ENCODE results near the gene VEGFA.
"Not testable (repeated sequence)": the region's sequence is repeated elsewhere in the genome, so short reads cannot be mapped to it uniquely, and the experiment has no call there.

The VEGFA gene

DNA sequence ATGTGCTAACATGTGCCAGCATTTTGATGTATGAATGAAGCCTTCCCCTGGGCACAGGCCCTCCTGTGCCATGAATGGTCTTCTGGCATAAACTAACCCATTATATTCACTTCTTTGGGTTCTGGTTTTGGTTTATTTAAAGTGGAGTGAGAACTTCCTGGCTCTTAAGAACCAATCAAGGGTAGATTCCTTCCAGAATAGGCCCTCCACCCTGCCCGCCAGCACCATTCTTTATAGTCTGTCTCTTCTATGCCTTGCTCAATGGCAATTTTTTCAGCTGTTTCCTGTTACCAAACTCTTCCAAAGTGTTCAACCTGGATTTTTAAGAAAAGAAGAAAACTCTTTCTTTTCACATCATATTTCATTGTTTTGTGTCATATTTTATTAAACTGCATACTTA is 44.1 kb downstream of the VEGFA start:
- H2AFZ ChIP-seq (ENCODE audit: low read length), result no peak overlapping the region
- H4K20me1 ChIP-seq (ENCODE audit: insufficient read depth, low read length, poor library complexity, severe bottlenecking), result no peaks in the 10 kb centered on the region
- no peaks in the 10 kb centered on the region for H3K36me3 ChIP-seq (ENCODE audit: insufficient read depth, low read length)
- no peak overlapping the region for H3K4me3 ChIP-seq (ENCODE audit: low read length, poor library complexity, severe bottlenecking)
- no peaks in the 10 kb centered on the region for H3K79me2 ChIP-seq (ENCODE audit: insufficient read depth, low read length)
- TF ChIP-seq EZH2phosphoT487 (IDR thresholded peaks at IDR 0.05; ENCODE audit: borderline replicate concordance) (no peak), CTCF (conservative IDR thresholded peaks at IDR 0.05; ENCODE audit: low read length) (no peak)
- no peaks in the 10 kb centered on the region for H3F3A ChIP-seq (ENCODE audit: low read depth)
- no peaks in the 10 kb centered on the region for H3K9me2 ChIP-seq (replicated peaks; ENCODE audit: low read depth, low read length)
- H3K4me1 ChIP-seq (ENCODE audit: insufficient read depth, low read length, poor library complexity, severe bottlenecking), result peaks cover 11% of the 10 kb centered on the region
- H3K9me3 ChIP-seq (ENCODE audit: insufficient read depth, low read depth, low read length), result no peaks in the 10 kb centered on the region
- H3K9ac ChIP-seq (ENCODE audit: low read depth, low read length, poor library complexity, severe bottlenecking), result no peak overlapping the region
- no peaks in the 10 kb centered on the region for H3K27me3 ChIP-seq (ENCODE audit: insufficient read depth, low read length, poor library complexity, severe bottlenecking)
- H3K4me2 ChIP-seq (ENCODE audit: low read depth, low read length, poor library complexity, severe bottlenecking), result no peak overlapping the region

- no peaks in the 10 kb centered on the region for H3K27me3 ChIP-seq (ENCODE audit: insufficient read depth, low read length, poor library complexity, severe bottlenecking)
- H2AFZ ChIP-seq (ENCODE audit: low read length), result no peak overlapping the region
- no peaks in the 10 kb centered on the region for H3K9me3 ChIP-seq (ENCODE audit: insufficient read depth, low read depth, low read length)
- H3K9me2 ChIP-seq (replicated peaks; ENCODE audit: low read depth, low read length), result no peaks in the 10 kb centered on the region
- H3K36me3 ChIP-seq (ENCODE audit: insufficient read depth, low read length), result no peaks in the 10 kb centered on the region
- peaks cover 11% of the 10 kb centered on the region for H3K4me1 ChIP-seq (ENCODE audit: insufficient read depth, low read length, poor library complexity, severe bottlenecking)
- no peaks in the 10 kb centered on the region for H3F3A ChIP-seq (ENCODE audit: low read depth)
- H3K4me3 ChIP-seq (ENCODE audit: low read length, poor library complexity, severe bottlenecking), result no peak overlapping the region
- H3K79me2 ChIP-seq (ENCODE audit: insufficient read depth, low read length), result no peaks in the 10 kb centered on the region
- H3K9ac ChIP-seq (ENCODE audit: low read depth, low read length, poor library complexity, severe bottlenecking), result no peak overlapping the region
- no peaks in the 10 kb centered on the region for H4K20me1 ChIP-seq (ENCODE audit: insufficient read depth, low read length, poor library complexity, severe bottlenecking)
- H3K4me2 ChIP-seq (ENCODE audit: low read depth, low read length, poor library complexity, severe bottlenecking), result no peak overlapping the region
- TF ChIP-seq EZH2phosphoT487 (IDR thresholded peaks at IDR 0.05; ENCODE audit: borderline replicate concordance) (no peak), CTCF (conservative IDR thresholded peaks at IDR 0.05; ENCODE audit: low read length) (no peak)
Observed at GRCh38 chr6:43814865-43815264, 44.9 kb downstream of the VEGFA start.

DNA sequence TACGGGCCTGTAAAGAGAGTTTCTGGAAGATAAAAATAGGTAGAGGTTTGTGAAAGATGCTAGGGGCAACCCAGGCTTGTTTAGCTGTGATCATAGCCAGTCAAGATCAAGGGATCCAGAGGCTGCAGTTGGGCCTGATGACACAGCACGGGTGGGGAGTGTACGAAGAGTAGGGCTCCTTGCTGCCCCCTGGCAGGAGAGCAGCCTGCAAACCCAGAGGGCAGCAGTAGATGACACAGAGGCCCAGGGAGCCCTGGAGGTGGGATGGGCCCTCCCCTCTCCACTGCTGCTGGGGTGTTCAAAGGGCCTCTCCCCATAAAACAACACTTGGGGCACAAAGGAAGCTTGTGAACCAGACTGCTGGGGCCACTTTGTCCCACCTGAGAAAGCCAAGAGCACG is 47.2 kb downstream of the VEGFA start:
- Histone ChIP-seq H3K4me2 (ENCODE audit: low read depth, low read length, poor library complexity, severe bottlenecking) (no peak overlapping the region), H2AFZ (ENCODE audit: low read length) (peak overlapping the region; percentile 83; the same call in 1 of the 2 replicates), H3K79me2 (ENCODE audit: insufficient read depth, low read length) (no peaks in the 10 kb centered on the region), H3K4me3 (ENCODE audit: low read length, poor library complexity, severe bottlenecking) (no peak overlapping the region), H3K9me3 (ENCODE audit: insufficient read depth, low read depth, low read length) (no peaks in the 10 kb centered on the region), H4K20me1 (ENCODE audit: insufficient read depth, low read length, poor library complexity, severe bottlenecking) (no peaks in the 10 kb centered on the region), H3K27me3 (ENCODE audit: insufficient read depth, low read length, poor library complexity, severe bottlenecking) (no peaks in the 10 kb centered on the region), H3K36me3 (ENCODE audit: insufficient read depth, low read length) (no peaks in the 10 kb centered on the region), H3K9me2 (replicated peaks; ENCODE audit: low read depth, low read length) (no peaks in the 10 kb centered on the region), H3F3A (ENCODE audit: low read depth) (no peaks in the 10 kb centered on the region), H3K9ac (ENCODE audit: low read depth, low read length, poor library complexity, severe bottlenecking) (no peak overlapping the region), H3K4me1 (ENCODE audit: insufficient read depth, low read length, poor library complexity, severe bottlenecking) (peaks cover 11% of the 10 kb centered on the region)
- TF ChIP-seq EZH2phosphoT487 (IDR thresholded peaks at IDR 0.05; ENCODE audit: borderline replicate concordance) (no peak), CTCF (conservative IDR thresholded peaks at IDR 0.05; ENCODE audit: low read length) (peak; percentile 70)

DNA sequence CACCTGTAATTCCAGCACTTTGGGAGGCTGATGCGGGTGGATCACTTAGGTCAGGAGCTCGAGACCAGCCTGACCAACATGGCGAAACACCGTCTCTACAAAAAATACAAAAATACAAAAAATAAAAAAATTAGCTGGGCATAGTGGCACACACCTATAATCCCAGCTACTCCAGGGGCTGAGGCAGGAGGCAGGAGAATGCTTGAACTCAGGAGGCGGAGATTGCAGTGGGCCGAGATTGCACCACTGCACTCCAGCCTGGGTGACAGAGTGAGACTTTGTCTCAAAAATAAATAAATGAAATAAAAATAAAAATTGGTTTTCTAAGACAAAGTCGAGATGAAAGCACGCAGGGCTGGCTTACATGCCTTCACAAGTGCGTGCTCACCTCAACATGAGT is 49.0 kb downstream of the VEGFA start:
- H3F3A ChIP-seq (ENCODE audit: low read depth); H3K9me3 ChIP-seq (ENCODE audit: insufficient read depth, low read depth, low read length); H3K27me3 ChIP-seq (ENCODE audit: insufficient read depth, low read length, poor library complexity, severe bottlenecking); H3K9ac ChIP-seq (ENCODE audit: low read depth, low read length, poor library complexity, severe bottlenecking); H3K4me3 ChIP-seq (ENCODE audit: low read length, poor library complexity, severe bottlenecking); H2AFZ ChIP-seq (ENCODE audit: low read length); H3K36me3 ChIP-seq (ENCODE audit: insufficient read depth, low read length); H3K4me2 ChIP-seq (ENCODE audit: low read depth, low read length, poor library complexity, severe bottlenecking); H3K79me2 ChIP-seq (ENCODE audit: insufficient read depth, low read length); H4K20me1 ChIP-seq (ENCODE audit: insufficient read depth, low read length, poor library complexity, severe bottlenecking); H3K9me2 ChIP-seq (replicated peaks; ENCODE audit: low read depth, low read length); H3K4me1 ChIP-seq (ENCODE audit: insufficient read depth, low read length, poor library complexity, severe bottlenecking): not testable (repeated sequence)

Data from Loucy (cell line).